Measurements from ENCODE around the gene CYSTM1.

Gene CYSTM1

GRCh38 chr5:140215276-140215675 lies 40.3 kb downstream of the CYSTM1 start:
- DNase-seq: no peak

- DNase-seq: no peak
Measured at GRCh38 chr5:140216478-140217074, 41.6 kb downstream of the CYSTM1 start.

GRCh38 chr5:140217299-140218026 lies 42.5 kb downstream of the CYSTM1 start:
- no peak for DNase-seq

- no peak for DNase-seq
Measured at GRCh38 chr5:140219068-140219991, 44.3 kb downstream of the CYSTM1 start.

GRCh38 chr5:140220032-140220697 lies 45.2 kb downstream of the CYSTM1 start:
- no peak for DNase-seq

GRCh38 chr5:140220698-140221064 lies 45.7 kb downstream of the CYSTM1 start:
- no peak for DNase-seq

- DNase-seq: no peak
Measured at GRCh38 chr5:140221697-140222223, 46.8 kb downstream of the CYSTM1 start.

GRCh38 chr5:140222416-140222815 lies 47.4 kb downstream of the CYSTM1 start:
- no peak for DNase-seq

- no peak for DNase-seq
Measured at GRCh38 chr5:140223567-140223966, 48.6 kb downstream of the CYSTM1 start.

- no peak for DNase-seq
Measured at GRCh38 chr5:140224658-140225057, 49.7 kb downstream of the CYSTM1 start.

GRCh38 chr5:140225396-140225795 lies 50.4 kb downstream of the CYSTM1 start:
- DNase-seq: no peak

GRCh38 chr5:140227046-140227445 lies 52.1 kb downstream of the CYSTM1 start:
- no peak for DNase-seq

- DNase-seq: no peak
Measured at GRCh38 chr5:140228364-140228837, 53.4 kb downstream of the CYSTM1 start.

GRCh38 chr5:140230373-140230772 lies 55.4 kb downstream of the CYSTM1 start:
- no peak for DNase-seq

GRCh38 chr5:140232731-140233130 lies 57.7 kb downstream of the CYSTM1 start:
- DNase-seq: no peak

- no peak for DNase-seq
Measured at GRCh38 chr5:140234377-140234989, 59.5 kb downstream of the CYSTM1 start.

GRCh38 chr5:140235791-140236551 lies 61.0 kb downstream of the CYSTM1 start:
- no peak for DNase-seq

- DNase-seq: no peak
Measured at GRCh38 chr5:140236891-140237598, 62.1 kb downstream of the CYSTM1 start.

- DNase-seq: no peak
Measured at GRCh38 chr5:140238756-140239155, 63.8 kb downstream of the CYSTM1 start.

- no peak for DNase-seq
Measured at GRCh38 chr5:140239461-140239860, 64.5 kb downstream of the CYSTM1 start.
